ENCODE results near the gene STRA8. TPM values are rescaled to one million over a fixed set of nuclear protein-coding genes. Genes with fewer than 3 reads are reported as not detected.

STRA8 gene
- polyA plus RNA-seq, 1 donor from 2014 or later = not detected

GRCh38 chr7:135193615-135194081 lies 40.0 kb upstream of the STRA8 start:
- Histone ChIP-seq H3K9me3 (ENCODE audit: low read length) (no peaks in the 10 kb centered on the region), H3K9ac (ENCODE audit: low read length) (no peak overlapping the region), H3K36me3 (ENCODE audit: insufficient read depth, low read length) (no peaks in the 10 kb centered on the region), H4K20me1 (ENCODE audit: insufficient read depth) (no peaks in the 10 kb centered on the region), H3K4me3 (ENCODE audit: low read length) (no peak overlapping the region), H3F3A (ENCODE audit: insufficient read depth, low read length, poor library complexity, severe bottlenecking) (no peaks in the 10 kb centered on the region), H3K4me2 (ENCODE audit: low read length) (no peak overlapping the region), H2AFZ (ENCODE audit: low read depth, low read length) (no peak overlapping the region), H3K9me2 (ENCODE audit: insufficient read depth, low read length) (no peaks in the 10 kb centered on the region), H3K27me3 (ENCODE audit: insufficient read depth, low read depth, low read length) (no peaks in the 10 kb centered on the region), H3K79me2 (replicated peaks; ENCODE audit: insufficient read depth, low read length) (no peaks in the 10 kb centered on the region), H3K27ac (ENCODE audit: low read length) (no peak overlapping the region)
- TF ChIP-seq, protein P1, sequence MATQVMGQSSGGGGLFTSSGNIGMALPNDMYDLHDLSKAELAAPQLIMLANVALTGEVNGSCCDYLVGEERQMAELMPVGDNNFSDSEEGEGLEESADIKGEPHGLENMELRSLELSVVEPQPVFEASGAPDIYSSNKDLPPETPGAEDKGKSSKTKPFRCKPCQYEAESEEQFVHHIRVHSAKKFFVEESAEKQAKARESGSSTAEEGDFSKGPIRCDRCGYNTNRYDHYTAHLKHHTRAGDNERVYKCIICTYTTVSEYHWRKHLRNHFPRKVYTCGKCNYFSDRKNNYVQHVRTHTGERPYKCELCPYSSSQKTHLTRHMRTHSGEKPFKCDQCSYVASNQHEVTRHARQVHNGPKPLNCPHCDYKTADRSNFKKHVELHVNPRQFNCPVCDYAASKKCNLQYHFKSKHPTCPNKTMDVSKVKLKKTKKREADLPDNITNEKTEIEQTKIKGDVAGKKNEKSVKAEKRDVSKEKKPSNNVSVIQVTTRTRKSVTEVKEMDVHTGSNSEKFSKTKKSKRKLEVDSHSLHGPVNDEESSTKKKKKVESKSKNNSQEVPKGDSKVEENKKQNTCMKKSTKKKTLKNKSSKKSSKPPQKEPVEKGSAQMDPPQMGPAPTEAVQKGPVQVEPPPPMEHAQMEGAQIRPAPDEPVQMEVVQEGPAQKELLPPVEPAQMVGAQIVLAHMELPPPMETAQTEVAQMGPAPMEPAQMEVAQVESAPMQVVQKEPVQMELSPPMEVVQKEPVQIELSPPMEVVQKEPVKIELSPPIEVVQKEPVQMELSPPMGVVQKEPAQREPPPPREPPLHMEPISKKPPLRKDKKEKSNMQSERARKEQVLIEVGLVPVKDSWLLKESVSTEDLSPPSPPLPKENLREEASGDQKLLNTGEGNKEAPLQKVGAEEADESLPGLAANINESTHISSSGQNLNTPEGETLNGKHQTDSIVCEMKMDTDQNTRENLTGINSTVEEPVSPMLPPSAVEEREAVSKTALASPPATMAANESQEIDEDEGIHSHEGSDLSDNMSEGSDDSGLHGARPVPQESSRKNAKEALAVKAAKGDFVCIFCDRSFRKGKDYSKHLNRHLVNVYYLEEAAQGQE (IDR thresholded peaks at IDR 0.05; ENCODE audit: borderline replicate concordance) = no peak
- TF ChIP-seq TAF1 (IDR thresholded peaks at IDR 0.05; ENCODE audit: low read depth) = no peak
- no peak for TF ChIP-seq EZH2 (IDR thresholded peaks at IDR 0.05; ENCODE audit: borderline replicate concordance, insufficient read depth, low read length, poor library complexity, severe bottlenecking)
- TF ChIP-seq, protein P2, sequence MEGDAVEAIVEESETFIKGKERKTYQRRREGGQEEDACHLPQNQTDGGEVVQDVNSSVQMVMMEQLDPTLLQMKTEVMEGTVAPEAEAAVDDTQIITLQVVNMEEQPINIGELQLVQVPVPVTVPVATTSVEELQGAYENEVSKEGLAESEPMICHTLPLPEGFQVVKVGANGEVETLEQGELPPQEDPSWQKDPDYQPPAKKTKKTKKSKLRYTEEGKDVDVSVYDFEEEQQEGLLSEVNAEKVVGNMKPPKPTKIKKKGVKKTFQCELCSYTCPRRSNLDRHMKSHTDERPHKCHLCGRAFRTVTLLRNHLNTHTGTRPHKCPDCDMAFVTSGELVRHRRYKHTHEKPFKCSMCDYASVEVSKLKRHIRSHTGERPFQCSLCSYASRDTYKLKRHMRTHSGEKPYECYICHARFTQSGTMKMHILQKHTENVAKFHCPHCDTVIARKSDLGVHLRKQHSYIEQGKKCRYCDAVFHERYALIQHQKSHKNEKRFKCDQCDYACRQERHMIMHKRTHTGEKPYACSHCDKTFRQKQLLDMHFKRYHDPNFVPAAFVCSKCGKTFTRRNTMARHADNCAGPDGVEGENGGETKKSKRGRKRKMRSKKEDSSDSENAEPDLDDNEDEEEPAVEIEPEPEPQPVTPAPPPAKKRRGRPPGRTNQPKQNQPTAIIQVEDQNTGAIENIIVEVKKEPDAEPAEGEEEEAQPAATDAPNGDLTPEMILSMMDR (IDR thresholded peaks at IDR 0.05; ENCODE audit: poor library complexity, severe bottlenecking) = no peak
- TF ChIP-seq MXI1 (conservative IDR thresholded peaks at IDR 0.05; ENCODE audit: poor library complexity, severe bottlenecking) = no peak
- no peak for TF ChIP-seq RAD21 (conservative IDR thresholded peaks at IDR 0.05)
- TF ChIP-seq POLR2AphosphoS5 (IDR thresholded peaks at IDR 0.05) = no peak
- TF ChIP-seq EP300 (conservative IDR thresholded peaks at IDR 0.05; ENCODE audit: poor library complexity, severe bottlenecking) = no peak
- TF ChIP-seq SMC3 (conservative IDR thresholded peaks at IDR 0.05; ENCODE audit: poor library complexity) = no peak

DNA sequence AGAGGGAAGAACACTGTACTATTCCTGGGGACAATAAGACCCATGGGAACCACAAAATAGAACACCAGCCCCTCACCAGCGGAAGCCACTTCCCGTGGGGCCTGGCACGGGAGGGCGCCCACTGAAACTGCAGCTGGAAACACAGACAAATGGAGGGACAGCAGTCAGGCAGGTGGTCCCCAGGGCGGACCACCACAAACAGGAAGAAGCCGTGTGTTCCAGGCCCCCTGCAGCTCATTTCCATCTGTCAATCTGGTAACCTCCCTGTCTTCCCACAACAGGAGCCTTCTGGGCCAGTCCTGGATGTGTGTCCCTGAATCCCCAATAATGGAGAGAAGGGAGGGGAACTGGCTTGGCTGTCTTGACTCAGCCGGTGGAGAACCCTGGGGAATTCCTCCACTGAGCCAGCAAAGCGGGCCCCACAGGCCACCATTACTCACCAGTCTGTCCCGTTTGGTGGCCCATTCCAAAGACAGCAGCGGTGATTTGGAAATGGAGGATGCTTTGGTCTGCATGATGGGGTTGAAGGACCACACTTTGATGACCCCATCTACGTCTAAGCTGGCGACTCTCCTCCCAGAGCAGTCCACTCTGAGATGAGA lies 39.0 kb upstream of the STRA8 start:
- Histone ChIP-seq H3K36me3 (ENCODE audit: insufficient read depth, low read length) (no peaks in the 10 kb centered on the region), H3K9ac (ENCODE audit: low read length) (no peak overlapping the region), H3K4me2 (ENCODE audit: low read length) (no peak overlapping the region)

More for the DNA sequence above, 39.0 kb upstream of the STRA8 start:
- Histone ChIP-seq H3K27ac (ENCODE audit: low read length) (no peak overlapping the region), H3K9me3 (ENCODE audit: low read length) (no peaks in the 10 kb centered on the region), H3F3A (ENCODE audit: insufficient read depth, low read length, poor library complexity, severe bottlenecking) (no peaks in the 10 kb centered on the region), H3K4me3 (ENCODE audit: low read length) (no peak overlapping the region), H3K9me2 (ENCODE audit: insufficient read depth, low read length) (no peaks in the 10 kb centered on the region), H4K20me1 (ENCODE audit: insufficient read depth) (no peaks in the 10 kb centered on the region), H3K79me2 (replicated peaks; ENCODE audit: insufficient read depth, low read length) (no peaks in the 10 kb centered on the region), H3K27me3 (ENCODE audit: insufficient read depth, low read depth, low read length) (no peaks in the 10 kb centered on the region), H2AFZ (ENCODE audit: low read depth, low read length) (no peak overlapping the region)
- TF ChIP-seq, protein P2 (IDR thresholded peaks at IDR 0.05; ENCODE audit: poor library complexity, severe bottlenecking) = no peak
- TF ChIP-seq EZH2 (IDR thresholded peaks at IDR 0.05; ENCODE audit: borderline replicate concordance, insufficient read depth, low read length, poor library complexity, severe bottlenecking) (no peak), TAF1 (IDR thresholded peaks at IDR 0.05; ENCODE audit: low read depth) (no peak), POLR2AphosphoS5 (IDR thresholded peaks at IDR 0.05) (no peak), RAD21 (conservative IDR thresholded peaks at IDR 0.05) (no peak)
- TF ChIP-seq, protein P1 (IDR thresholded peaks at IDR 0.05; ENCODE audit: borderline replicate concordance) = no peak

Data from neural cell (in vitro differentiated cells).